GM19467 (cell line): ENCODE data around the gene APOA4.
"Not testable (repeated sequence)": the region's sequence is repeated elsewhere in the genome, so short reads cannot be mapped to it uniquely, and the experiment has no call there.

Source experiments
- ATAC-seq: cut with Tn5 transposase; IDR thresholded peaks from one replicate; pipeline ENCODE4 v1.9.1; 2021; ENCODE audit warnings: mild to moderate bottlenecking, moderate library complexity; ENCODE audit not compliant: unreplicated experiment

The APOA4 gene

DNA sequence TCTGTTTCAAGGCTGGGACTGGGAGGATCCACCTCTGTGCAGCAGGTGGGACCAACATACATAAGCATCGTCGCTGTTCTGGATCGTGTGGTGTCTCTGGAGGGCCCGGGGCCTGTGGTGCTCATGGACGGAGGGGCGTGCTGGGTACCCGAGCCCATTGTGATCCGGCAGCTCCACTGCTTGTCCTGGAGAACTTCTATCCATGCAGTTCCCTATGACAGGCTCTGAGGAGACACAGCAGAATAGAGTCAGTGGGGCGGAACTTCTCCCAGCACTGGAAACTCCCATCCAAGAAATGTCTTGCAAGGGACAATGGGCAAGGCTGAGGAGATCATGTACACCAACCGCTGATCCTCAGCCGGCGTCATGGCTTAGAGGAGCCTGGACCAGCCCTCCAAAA, 26.0 kb upstream of the APOA4 start:
- ATAC-seq, result no peak

DNA sequence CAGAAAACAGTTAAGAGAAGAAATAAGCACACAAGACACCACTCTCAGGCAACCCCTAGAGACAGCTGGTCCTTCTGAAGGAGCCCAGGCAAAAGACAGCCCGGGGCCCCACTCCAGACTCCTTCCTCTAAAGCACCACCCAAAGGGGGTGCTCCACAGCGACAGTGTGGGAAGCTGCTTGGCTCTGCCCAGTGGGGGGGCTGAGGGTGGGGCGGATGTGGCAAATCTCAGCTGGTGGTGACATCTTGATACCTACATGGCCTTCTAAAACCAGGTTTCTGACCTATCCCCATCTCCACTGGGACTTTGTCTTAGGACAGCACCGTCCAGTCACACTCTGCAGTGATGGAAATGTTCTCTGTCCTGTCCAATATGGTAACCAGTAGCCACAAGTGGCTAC, 24.5 kb upstream of the APOA4 start:
- ATAC-seq, result no peak

DNA sequence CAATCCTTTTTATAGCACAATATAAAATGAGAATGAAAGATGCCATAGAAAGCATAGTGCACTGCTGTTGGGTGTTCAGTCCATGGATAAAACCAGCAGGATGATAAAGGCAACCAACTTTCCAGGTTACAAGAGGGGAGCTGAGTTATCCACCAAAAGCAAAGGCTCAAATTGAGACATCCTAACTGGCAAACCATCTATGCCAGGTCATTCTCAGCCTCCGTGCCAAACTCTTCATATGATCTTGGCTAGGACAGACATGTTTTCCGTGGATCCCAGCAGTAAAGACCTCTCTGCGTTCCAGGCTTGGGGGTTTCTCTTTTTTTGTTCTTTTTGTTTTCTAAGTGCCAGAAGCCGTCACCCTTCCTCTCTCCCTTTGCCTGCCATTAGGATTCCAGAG, 21.6 kb upstream of the APOA4 start:
- no peak for ATAC-seq

DNA sequence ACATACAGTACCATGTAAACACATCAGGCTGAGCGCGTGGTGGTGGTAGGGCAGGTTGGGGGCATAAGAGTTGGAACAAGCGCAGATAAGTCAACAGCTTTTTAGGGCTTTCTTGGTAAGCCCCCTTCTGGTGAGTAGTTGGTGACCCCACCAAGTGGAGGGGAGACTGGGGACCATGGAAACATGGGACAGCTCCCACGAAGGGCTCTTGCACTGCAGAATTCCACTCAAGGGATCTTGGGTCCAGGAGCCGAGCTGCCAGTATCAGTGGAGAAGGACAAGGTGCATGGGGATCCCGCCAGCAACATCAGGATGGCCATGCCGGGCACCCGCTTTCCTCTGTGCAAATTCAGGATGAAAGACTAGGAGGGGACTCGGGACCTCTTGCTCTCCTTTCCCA, 20.6 kb upstream of the APOA4 start:
- no peak for ATAC-seq

DNA sequence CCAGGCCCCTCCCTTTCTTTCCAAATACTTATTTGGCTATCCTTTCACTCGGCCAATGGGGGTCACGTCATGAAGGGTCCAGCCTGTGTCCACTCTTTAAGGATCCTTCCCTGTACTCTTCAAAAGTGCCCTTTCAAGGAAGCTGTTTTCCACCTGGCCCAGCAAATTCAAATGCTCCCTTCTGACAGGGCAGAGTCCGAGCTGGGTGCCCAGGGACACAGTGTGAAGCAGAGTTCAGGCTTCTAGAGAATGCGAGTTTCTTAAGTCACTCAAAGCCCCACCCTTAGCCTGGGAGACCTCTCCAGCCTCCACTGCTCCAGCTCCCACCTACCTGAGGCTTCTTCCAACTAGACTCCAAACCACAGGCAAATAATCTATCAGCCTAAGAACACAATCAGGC, 19.8 kb upstream of the APOA4 start:
- no peak for ATAC-seq

DNA sequence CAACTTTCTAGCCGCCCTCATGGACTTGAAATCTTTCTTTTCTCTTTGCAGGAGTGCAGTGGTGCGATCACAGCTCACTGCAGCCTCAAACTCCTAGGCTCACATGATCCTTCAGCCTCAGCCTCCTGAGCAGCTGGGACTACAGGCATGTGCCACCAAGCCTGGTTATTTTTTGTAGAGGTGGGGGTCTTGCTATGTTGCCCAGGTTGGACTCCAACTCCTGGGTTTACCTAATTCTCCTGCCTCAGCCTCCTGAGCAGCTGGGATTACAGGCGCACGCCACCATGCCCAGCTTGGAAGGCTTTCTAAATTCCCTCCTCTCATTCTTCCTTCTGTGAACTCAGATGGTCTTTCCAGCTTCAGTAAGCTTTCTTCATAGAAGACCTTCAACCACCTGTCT, 19.0 kb upstream of the APOA4 start:
- ATAC-seq, result no peak

DNA sequence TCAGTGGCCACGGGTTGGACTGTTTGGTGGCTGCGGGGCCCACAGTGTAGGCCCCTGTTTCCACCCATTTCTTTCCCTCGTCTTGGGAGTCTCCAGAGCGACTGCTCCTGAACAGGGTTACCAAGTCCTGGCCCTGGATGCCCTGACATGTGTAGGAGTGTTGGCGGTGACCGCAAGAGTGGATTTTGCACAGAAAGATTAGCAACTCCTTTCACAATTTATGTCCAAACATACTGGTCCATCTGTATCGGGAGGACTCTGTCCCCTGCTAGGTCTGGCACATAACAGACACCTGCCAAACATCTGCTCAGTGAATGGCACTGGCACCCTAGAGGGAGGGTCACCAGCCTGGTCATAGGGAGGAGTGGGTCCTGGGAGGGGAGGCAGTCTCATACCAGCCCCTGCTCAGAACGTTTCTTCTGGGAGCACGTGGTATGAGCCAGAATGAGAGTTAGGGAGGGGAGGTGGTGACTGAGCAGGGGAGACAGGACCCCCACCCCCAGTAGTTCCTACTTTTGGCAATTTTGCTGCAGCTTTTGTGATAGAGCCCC, 17.7 kb upstream of the APOA4 start:
- no peak for ATAC-seq

DNA sequence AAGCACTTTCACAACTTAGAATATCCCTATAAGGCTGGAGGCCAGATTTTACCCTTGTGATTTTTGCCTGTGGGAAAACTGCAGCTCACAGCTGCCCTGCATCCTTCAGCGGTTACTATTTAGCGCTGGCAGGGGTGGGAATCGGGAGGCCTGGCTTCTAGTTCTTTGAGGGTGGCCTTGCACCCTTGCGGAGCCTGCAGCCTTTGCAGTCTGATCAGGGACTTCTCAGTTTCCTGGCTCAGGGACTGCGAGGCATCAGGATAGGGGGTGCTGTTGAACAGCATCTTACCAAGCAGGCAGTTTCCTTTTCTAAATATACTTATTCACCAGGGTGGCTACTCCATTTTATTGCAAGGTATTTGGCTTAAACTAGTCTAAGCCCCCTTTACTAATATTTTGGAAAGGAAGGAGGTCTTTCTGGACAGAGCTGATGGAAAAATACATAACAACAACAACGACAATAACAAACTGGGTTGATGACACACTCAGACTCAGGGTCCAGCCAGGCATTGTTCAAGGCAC, 17.2 kb upstream of the APOA4 start:
- ATAC-seq, result no peak

DNA sequence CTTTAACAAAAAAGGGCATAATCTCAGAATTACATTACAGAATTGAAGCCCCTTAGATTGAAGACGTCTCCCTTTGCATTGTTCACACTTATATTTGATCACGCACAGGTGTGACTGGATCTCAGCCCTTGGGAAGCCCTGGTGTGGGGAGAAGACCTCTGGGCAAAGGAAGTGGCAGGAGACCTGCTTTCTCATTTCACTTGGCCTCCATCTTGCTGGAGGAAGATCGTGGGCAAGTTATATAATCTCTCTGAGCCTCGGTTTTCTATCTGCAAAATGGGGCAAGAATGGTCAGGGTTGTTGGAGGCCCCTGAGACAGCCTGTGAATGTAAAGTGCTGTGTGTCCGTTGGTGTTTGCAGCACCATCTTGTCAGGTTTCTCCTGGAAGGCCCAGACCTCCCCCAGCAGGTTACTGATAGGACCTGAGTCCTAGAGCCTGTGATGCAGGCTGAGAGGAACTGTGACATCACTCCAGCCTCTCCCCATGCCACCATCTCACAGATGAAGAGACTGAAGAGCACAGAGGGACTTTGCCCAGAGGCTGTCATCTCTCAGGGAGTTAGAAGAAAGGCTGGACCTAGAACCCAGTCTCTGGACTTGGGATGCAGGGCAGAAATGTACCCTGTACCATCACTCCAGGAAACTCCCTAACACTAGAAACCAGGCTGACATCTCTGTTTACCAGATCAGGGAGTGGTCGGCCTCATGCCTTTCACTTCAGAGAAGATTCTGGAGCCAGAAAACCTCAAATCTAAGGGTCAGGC, 15.4 kb upstream of the APOA4 start:
- ATAC-seq, result no peak

DNA sequence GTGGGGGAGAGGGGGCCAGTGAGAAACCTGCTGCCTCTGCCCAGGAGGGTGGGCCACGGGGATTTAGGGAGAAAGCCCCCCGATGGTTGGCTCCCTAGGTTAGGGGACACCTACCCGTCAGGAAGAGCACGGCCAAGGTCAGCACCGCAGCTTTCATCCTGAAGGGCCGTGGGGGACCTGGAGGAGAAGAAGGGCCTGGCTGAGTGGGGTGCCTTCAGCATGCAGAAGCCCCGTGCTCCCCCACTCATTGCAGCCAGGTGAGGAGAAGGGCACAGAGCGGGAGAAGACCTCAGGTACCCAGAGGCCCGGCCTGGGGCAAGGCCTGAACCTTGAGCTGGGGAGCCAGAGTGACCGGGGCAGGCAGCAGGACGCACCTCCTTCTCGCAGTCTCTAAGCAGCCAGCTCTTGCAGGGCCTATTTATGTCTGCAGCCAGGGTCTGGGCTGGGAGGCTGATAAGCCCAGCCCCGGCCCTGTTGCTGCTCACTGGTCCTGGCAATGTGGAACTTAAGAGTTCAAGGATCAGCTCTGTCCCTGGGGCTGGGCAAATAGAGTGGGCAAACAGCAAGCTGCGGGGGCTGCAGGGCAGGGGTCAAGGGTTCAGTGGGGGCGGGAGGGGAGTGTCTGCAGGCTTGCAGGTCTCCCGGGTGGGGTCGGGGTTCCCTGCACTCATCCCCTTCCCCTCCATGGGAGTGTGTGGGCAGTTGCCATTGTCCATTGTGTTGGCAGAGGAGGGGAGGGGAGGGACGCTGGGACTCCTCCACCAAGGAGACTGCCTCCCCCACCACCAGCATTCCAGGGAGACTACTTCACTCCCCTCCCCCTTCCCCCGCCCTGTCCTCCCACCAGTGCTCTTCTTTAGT, 14.4 kb upstream of the APOA4 start, which contains the start of gene APOA1:
Gene APOA1 (minus strand): TSS at position 392 of the 861 bp plus-strand sequence. CDS start 235 bp downstream, at position 157.
- ATAC-seq, result no peak

DNA sequence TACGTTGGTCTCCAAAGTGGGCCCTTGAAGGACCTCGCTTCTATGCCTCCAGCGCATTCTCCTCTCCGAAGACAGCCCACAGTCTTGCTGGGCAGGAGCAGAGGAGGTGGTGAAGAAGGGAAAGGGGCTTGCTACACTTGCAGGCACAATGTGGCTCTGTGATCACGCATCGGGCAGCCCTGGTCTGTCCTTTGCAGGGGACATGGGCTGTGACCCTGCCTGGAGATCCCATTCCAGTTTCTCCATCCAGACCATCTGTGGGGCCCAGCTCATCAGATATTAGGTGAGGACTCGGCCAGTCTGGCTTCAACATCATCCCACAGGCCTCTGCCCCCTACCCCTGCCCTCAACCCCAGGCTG, 13.5 kb upstream of the APOA4 start:
- ATAC-seq, result no peak

DNA sequence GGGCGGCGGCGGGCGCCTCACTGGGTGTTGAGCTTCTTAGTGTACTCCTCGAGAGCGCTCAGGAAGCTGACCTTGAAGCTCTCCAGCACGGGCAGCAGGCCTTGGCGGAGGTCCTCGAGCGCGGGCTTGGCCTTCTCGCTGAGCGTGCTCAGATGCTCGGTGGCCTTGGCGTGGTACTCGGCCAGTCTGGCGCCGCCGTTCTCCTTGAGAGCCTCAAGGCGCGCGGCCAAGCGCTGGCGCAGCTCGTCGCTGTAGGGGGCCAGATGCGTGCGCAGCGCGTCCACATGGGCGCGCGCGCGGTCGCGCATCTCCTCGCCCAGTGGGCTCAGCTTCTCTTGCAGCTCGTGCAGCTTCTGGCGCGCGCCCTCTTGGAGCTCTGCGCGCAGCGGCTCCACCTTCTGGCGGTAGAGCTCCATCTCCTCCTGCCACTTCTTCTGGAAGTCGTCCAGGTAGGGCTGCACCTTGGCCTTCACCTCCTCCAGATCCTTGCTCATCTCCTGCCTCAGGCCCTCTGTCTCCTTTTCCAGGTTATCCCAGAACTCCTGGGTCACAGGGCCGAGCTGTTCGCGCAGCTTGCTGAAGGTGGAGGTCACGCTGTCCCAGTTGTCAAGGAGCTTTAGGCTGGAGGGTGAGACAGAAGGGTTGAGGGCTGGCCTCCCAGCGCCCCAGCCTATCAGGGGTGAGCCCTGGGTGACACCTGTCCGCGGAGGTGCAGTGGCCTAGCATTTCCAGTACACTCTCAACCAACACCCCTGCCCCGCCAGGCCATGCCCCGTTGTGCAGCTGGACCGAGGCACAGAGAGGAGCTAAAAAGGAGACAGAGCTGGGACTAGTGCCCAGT, 12.9 kb upstream of the APOA4 start:
- peak; percentile 76 for ATAC-seq

DNA sequence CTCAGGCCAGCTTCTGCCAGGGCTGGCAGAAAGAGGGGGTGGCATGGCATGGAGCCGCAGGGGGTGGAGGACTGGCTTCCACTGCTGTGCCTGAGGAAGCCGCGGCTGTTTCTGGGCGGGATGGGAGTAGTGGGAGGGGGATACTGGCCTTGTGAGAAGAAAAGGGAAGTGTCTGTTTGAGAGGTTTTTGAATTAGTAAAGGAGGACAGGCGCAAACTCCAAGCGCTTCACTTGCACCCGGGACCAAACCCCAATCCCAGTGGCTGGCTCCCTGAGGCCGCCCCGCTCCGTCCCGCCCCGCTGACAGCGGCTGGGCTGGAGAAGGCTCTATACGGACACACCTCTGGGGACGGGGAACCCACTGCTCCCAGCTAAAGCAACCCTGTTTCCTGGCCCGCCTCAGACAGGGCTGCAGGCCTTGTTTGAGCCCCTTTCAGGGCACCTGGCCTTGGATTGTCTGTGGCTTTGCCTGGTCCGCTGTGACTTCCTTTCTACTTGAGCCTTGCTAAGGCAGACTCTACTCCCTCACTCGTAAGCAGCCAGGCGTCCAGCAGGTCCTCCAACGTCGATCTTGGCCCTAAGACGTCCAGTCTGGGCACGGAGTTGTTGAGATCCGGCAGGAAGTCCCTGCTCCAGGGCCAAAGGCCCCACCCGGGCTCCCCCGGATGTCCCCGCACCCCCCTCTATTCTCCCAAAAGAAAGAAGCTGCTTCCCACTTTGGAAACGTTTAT, 12.1 kb upstream of the APOA4 start:
- ATAC-seq, result no peak

DNA sequence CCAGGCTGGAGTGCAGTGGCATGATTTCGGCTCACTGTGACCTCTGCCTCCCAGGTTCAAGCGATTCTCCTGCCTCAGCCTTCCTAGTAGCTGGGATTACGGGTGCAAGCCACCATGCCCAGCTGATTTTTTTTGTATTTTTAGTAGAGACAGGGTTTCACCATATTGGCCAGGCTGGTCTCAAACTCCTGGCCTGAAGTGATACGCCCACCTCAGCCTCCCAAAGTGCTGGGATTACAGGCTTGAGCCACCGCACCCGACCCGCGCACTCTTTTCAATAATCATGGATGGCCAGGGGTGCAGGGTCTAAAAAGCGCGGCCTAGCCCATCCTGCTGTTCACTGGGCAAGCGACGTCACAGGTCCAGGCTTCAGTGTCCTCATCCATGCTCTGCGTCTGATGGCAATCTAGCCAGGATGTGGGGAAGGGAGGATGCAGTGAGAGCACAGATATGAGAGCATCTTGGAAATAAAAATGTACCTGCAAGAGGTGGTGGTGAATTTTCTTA, 11.5 kb upstream of the APOA4 start:
- not testable (repeated sequence) for ATAC-seq

DNA sequence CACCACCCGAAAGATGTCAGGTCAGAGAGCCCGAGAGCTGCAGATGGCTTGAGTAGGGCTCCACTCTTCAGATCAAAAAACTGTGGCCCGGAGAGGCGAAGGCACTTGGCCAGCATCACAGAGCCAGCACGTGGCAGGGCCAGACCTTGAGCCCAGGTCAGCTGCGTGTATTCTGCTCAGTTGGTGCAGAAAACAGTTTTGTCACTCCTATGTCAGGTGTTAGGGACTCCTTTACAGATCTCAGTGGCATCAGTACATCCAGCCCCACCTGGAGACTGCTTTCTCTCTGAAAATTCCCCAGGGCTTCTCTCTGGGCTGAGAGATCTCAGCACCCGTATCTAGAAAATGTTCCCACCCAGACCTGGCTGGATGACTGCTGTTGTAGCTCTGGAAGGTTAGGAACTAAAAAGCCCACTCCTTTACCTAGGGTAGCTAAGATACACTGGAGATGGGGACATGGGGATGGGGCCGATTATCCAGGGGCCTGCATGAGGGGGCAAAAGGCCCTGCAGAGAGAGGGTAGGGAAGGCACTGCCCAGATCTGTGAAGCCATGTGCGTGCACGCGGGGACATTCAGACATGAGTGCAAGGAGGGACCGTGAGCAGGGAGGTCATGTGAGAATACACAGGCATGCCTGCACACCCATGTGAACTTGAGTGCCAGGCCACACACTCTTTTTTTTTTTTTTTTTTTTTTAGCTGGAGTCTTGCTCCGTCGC, 10.9 kb upstream of the APOA4 start:
- ATAC-seq, result no peak

DNA sequence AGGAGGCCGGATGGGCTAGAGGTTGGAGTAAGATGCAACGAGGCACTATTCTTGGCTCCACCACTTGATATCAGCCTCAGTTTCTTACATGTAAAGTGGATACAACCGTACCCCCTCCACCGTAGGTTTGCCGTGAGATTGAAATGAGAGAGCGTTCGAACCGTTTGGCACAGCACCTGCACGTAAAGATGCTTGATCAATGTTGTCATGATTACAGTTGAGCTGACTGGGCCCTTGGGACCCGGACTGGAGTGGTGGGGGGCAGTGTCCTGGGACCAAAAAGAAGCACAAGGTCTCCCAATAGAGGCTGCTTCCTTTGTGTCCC, 10.3 kb upstream of the APOA4 start:
- no peak for ATAC-seq

DNA sequence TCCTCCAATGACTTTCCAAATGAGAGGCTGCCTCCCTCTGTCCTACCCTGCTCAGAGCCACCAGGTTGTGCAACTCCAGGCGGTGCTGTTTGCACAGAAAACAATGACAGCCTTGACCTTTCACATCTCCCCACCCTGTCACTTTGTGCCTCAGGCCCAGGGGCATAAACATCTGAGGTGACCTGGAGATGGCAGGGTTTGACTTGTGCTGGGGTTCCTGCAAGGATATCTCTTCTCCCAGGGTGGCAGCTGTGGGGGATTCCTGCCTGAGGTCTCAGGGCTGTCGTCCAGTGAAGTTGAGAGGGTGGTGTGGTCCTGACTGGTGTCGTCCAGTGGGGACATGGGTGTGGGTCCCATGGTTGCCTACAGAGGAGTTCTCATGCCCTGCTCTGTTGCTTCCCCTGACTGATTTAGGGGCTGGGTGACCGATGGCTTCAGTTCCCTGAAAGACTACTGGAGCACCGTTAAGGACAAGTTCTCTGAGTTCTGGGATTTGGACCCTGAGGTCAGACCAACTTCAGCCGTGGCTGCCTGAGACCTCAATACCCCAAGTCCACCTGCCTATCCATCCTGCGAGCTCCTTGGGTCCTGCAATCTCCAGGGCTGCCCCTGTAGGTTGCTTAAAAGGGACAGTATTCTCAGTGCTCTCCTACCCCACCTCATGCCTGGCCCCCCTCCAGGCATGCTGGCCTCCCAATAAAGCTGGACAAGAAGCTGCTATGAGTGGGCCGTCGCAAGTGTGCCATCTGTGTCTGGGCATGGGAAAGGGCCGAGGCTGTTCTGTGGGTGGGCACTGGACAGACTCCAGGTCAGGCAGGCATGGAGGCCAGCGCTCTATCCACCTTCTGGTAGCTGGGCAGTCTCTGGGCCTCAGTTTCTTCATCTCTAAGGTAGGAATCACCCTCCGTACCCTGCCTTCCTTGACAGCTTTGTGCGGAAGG, 9.5 kb upstream of the APOA4 start:
- no peak for ATAC-seq

DNA sequence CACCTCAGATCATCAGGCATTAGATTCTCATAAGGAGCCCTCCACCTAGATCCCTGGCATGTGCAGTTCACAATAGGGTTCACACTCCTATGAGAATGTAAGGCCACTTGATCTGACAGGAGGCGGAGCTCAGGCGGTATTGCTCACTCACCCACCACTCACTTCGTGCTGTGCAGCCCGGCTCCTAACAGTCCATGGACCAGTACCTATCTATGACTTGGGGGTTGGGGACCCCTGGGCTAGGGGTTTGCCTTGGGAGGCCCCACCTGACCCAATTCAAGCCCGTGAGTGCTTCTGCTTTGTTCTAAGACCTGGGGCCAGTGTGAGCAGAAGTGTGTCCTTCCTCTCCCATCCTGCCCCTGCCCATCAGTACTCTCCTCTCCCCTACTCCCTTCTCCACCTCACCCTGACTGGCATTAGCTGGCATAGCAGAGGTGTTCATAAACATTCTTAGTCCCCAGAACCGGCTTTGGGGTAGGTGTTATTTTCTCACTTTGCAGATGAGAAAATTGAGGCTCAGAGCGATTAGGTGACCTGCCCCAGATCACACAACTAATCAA, 8.8 kb upstream of the APOA4 start:
- no peak for ATAC-seq
